HG03469 (cell line): ENCODE results near the gene PPP1R26.
"Not testable (repeated sequence)": the region's sequence is repeated elsewhere in the genome, so short reads cannot be mapped to it uniquely, and the experiment has no call there.

Experiments
- ATAC-seq: cut with Tn5 transposase; IDR thresholded peaks from one replicate; pipeline ENCODE4 v1.9.1; 2021; ENCODE audit warnings: mild to moderate bottlenecking, moderate library complexity, moderate number of reproducible peaks; ENCODE audit not compliant: unreplicated experiment

PPP1R26 gene

DNA sequence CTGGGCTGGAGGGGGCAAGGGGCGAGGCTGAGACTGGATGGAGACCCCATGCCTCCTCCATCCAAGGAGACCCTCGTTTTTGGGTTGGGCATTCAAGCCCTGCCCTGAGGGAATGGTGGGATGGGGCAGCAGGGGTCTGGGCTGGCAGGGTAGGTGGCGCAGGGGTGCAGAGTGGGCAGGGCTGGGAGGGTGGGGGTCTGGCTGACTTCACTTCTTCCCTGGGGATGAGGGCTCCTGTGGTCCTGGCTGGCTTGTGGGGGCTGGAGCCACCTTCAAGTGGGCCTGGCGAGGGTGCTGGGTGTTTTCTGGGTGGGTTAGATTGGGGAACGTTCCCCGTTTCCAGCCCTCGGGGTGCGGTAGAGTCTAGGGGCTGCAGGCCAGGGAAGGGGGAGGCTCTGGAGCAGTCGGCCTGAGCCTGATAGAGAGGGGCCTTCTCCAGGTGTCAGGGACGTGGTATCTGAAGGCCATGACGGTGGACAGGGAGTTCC lies 42.1 kb downstream of the PPP1R26 start:
- ATAC-seq, result no peak

DNA sequence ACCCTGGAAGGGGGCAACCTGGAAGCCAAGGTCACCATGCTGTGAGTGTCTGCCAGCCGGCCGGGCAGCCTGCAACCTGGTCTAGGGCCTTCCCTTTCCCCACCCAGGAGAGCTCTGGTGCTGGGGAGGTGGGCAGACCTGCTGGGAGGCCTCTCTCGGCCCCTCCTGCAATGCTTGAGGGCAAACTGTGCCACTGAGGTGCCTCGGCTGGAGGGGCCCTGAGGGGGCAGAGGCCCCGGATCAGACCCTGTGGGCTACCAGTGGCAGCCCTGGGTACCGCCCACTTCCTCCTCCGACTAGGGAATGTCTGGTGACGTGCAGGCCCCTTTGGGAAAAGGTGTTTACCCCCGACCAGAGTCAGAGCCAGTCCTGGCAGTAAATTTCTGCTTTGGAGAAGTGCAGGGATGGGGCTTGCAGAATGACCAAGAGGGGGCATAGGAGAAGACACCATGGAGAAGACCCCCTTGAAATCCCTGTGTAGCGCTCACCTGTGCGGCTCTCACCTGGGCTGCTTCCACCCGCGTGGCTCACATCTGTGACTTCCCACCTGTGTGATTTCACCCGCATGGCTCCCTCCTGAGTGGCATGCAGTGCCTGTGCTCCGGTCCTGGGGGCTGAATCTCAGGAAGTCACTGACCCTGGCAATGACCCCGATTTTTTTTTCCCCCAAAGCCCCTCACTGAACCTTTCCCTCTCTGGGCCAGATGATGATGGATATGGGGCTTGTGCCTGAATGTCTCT lies 42.7 kb downstream of the PPP1R26 start:
- ATAC-seq, result no peak

DNA sequence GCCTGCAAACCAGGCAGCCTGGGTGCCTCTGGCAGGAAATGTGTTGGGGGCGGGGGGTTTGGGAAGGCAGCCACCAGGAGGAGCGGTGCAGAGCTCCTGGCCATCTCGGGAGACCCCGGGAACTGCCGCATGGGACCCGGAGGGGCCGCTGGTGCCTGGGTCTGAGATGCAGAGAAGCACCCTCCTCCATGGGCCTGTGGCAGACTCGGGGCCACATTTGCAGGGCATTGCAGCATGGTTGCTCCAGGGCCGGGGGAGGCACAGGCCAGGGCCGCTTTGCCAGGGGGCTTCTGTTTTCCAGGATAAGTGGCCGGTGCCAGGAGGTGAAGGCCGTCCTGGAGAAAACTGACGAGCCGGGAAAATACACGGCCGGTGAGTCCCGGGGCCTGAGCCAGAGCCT lies 43.3 kb downstream of the PPP1R26 start:
- no peak for ATAC-seq

- ATAC-seq, result no peak
These were observed 44.0 kb downstream of the PPP1R26 start for GRCh38 chr9:135523521-135524129.

GRCh38 chr9:135524130-135524861 lies 44.7 kb downstream of the PPP1R26 start:
- ATAC-seq, result no peak

DNA sequence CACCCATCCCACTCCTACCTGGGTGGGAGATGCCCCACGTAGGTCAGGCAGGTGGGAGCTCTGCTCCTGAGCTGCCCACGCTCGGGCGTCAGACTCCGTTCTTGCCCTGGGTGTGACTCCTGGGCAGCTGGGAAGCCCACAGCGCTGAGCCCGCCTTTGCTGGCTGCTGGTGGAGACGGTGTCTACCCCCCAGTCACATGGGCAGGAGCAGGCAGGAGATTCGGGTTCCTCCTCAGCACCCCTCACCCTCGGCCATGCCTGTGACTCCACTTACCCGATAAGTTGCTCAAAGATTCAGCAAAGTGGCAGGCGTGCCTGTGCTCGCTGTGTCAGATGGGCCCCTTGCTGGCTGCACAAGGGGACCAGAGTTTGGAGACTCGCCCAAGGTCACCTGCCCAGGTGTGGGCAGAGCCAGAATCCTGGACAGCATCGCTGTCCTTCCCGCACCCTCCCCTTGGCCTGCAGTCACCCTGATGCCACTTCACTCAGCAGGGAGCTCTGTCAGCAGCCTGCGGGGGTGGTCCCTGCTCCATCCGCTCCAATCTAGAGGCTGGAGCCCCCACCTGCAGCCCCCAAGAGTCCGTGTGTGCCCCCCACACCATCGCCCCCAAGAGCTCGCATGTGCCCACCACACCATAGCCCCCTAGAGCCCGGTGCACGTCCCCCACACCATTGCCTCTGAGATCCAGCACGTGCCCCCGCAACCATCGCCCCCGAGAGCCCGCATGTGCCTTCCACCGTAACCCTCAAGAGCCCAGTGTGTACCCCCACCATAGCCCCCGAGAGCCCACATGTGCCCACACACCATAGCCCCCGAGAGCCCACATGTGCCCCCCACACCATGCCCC lies 45.9 kb downstream of the PPP1R26 start:
- no peak for ATAC-seq

GRCh38 chr9:135526089-135526729 lies 46.6 kb downstream of the PPP1R26 start:
- ATAC-seq, result no peak

DNA sequence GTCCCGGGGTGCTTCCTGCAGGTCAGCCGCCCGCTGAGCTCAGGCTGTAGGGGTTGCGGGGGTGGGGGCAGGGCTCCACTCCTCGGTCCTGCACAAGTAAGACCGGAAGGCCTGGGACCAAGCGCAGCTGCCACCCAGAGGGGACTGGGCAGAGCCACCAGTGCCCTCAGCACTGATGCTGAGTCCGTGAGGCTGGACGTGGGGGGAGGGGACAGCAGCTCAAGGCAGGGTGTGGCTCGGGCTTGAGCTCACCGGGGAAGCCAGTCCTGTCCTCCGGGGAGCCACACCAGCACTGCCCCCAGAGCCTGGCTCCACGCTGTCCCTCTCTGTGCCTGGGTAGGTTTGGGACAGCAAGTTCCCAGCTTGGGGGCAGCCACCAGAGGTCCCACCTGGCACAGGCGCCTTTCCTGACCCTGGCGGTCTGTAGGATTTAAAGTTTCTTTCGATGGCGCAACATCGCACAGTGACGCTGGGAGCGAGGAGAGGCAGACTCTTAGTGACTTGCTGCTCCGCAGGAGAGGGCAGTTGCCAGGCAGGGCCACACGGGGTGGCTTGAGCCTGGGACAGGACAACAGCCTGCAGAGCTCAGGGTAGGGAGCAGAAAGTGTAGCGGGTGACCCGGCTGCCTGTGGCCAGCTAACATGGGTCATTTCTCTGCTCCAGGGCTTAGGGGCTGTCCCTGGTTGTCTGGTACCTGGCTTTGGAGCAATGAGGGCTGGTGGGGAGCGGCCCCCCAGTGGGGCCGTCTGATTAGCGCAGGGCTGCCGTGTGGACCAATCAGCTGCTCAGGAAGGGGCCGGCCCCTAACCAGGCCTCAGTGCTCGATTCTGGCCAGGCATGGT lies 47.4 kb downstream of the PPP1R26 start:
- ATAC-seq, result no peak

- not testable (repeated sequence) for ATAC-seq
These were observed 49.4 kb downstream of the PPP1R26 start for GRCh38 chr9:135528842-135529435.

DNA sequence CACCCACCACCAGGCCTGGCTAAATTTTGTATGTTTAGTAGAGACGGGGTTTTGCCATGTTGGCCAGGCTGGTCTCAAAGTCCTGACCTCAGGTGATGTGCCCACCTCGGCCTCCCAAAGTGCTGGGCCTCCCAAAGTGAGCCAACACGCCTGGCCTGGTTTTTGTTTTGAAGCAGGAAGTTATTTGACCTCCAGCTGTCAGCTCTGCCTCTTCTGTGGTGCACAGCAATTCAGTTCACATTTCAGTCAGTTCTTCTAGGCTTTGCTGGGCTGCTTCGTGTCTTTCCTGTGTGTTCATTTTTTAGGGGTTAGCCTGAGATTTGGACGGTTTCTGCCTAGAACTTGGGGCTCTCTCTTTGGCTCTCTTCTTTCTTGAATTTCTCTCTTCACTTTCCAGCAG lies 50.6 kb downstream of the PPP1R26 start:
- ATAC-seq, result no peak

DNA sequence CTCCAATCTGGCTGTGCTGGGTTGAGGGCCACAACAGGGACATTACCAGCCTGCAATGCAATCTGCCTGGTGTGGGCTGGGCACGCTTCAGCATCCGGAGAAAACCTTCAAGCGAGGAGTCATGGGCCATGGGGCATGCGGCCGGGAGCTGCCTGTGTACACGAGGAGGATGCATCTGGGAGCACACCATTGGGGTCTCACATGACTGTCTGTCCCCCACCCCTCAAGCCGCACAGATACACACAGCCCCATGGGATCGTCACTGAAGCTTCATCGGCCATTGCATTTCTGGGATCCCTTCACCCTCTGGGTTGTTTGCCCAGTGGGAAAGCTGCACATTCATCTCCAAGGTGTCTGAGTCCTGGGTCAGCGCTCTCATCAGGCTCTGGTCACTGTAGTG lies 51.5 kb downstream of the PPP1R26 start:
- no peak for ATAC-seq

GRCh38 chr9:135533113-135533512 lies 53.5 kb downstream of the PPP1R26 start:
- ATAC-seq, result no peak

DNA sequence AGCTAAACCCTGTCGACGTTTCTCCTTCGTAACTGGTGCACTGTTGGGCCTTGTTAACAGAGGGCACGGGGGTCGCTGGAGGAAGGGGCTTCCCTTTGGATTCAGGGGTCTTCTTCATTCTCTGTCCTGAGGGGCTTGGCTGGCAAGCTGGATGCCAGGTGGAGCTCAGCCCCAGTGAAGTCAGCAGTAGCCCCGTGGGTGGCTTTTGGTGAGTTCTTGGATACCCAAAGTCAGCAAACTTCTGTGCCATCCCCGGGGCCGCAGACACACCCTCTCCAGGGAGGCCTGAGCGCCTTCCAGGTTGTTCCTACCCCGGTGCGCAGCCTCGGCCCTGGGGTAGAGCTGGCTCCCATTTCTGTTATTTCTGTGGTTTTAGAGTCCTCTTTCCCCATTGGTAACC lies 54.1 kb downstream of the PPP1R26 start:
- ATAC-seq, result no peak

GRCh38 chr9:135534192-135534711 lies 54.7 kb downstream of the PPP1R26 start:
- not testable (repeated sequence) for ATAC-seq

DNA sequence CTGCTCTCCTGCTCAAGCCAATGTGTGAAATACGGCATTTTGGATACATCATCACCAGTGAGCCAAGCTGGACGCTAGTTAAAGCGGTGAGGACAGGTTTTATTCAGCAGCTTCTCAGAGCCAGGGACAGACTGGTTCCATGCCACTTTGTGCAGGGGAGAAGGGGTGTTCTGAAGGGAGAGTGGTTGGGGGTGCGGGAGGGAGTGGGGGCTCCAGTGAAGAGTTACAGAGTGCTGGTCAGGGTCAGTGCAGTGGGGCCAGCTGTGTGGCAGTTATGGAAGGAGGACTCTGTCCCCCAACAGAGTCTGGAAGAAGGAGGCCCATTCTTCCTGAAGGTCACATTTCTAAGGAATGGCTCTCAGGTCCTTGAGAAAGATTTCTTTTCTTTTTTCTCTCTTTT lies 55.2 kb downstream of the PPP1R26 start:
- ATAC-seq, result not testable (repeated sequence)

DNA sequence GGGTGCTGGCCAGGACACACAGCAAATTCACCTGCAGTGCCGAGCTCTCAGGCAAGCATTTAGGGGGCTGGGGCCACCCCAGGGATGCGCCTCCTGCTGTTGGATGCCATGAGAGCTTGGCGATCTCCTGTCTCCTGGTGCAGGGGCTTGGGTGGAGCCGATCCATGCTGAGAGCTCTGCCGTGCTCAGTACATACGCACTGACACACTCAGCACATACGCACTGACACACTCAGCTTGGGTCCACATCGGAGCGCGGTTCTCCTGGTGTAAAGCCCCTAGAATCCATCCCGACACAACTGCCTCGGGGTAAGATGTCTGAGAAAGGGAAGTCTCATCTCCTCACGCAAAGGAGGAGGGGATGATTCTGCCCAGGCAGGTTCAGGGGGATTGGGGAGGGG lies 56.0 kb downstream of the PPP1R26 start:
- ATAC-seq, result not testable (repeated sequence)

DNA sequence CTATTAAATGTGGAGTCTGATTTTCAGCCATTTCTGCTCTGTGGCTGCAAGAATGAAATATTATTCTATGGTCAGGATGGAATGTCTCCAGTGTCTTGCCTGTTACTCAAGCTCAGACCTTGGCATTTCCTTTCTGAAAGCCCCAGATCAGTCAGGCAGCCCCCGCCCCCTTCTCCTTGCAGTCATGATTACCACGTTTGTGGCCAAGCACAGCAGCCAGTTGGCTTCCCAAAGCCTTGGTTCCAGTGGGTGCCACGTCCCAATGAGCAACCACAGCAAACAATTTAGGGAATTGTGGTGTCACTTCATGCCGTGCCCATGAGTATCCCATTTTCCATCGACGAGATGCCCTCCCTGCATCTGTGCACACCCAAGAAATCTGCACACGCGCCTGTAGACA lies 56.6 kb downstream of the PPP1R26 start:
- ATAC-seq, result no peak
